Epithelial cell of esophagus (primary cell): Measurements from ENCODE around the gene FILIP1L.

Source experiments
- DNase-seq: peaks from one replicate; pipeline ENCODE4 v3.0.0; 2010; ENCODE audit warnings: low read depth
- H3K4me3 ChIP-seq: 2 replicates; pipeline ENCODE4 v1.5.1; 2011; ENCODE audit warnings: mild to moderate bottlenecking, low read length, control low read depth
- CTCF ChIP-seq: IDR thresholded peaks from 2 replicates; pipeline ENCODE4 v1.5.1; 2011; ENCODE audit warnings: low read depth, mild to moderate bottlenecking, low read length, control low read depth, inconsistent platforms; ENCODE audit not compliant: insufficient read depth; ENCODE audit errors: missing control alignments

The FILIP1L gene

GRCh38 chr3:100076731-100077529 lies 37.4 kb downstream of the FILIP1L start:
- no peak for DNase-seq
- H3K4me3 ChIP-seq = no peak overlapping the region
- no peak for TF ChIP-seq CTCF

GRCh38 chr3:100075851-100076730 lies 38.2 kb downstream of the FILIP1L start:
- DNase-seq = no peak
- H3K4me3 ChIP-seq = no peak overlapping the region
- no peak for TF ChIP-seq CTCF

- no peak for TF ChIP-seq CTCF
- no peak for DNase-seq
- no peak overlapping the region for H3K4me3 ChIP-seq
Measured at GRCh38 chr3:100075196-100075595, 39.1 kb downstream of the FILIP1L start.

- DNase-seq = no peak
- TF ChIP-seq CTCF = no peak
- H3K4me3 ChIP-seq = no peak overlapping the region
Measured at GRCh38 chr3:100073714-100074307, 40.5 kb downstream of the FILIP1L start.

- H3K4me3 ChIP-seq = no peak overlapping the region
- DNase-seq = no peak
Measured at GRCh38 chr3:100073049-100073713, 41.1 kb downstream of the FILIP1L start.

More at GRCh38 chr3:100073049-100073713, 41.1 kb downstream of the FILIP1L start:
- no peak for TF ChIP-seq CTCF
